Measurements from ENCODE around the gene TTC21B.

DNA sequence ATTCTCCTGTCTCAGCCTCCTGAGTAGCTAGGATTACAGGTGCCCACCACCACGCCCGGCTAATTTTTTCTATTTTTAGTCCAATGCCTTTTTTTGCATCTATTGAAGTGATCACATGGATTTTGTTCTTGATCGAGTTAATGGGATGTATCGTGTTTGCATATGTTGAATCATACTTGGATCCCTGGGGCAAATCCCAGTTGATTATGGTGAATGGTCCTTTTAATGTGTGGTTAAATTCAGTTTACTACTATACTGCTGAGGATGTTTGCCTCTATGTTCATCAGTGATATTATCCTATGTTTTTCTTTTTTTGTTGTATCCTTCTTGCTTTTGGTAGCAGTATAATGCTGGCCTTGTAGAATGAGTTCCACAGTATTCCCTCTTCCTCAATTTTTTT, 8.2 kb upstream of the TTC21B start:
- no peak for TF ChIP-seq POLR2A (IDR thresholded peaks at IDR 0.05)
- no peak for TF ChIP-seq EP300 (IDR thresholded peaks at IDR 0.05)
- TF ChIP-seq, protein P1, sequence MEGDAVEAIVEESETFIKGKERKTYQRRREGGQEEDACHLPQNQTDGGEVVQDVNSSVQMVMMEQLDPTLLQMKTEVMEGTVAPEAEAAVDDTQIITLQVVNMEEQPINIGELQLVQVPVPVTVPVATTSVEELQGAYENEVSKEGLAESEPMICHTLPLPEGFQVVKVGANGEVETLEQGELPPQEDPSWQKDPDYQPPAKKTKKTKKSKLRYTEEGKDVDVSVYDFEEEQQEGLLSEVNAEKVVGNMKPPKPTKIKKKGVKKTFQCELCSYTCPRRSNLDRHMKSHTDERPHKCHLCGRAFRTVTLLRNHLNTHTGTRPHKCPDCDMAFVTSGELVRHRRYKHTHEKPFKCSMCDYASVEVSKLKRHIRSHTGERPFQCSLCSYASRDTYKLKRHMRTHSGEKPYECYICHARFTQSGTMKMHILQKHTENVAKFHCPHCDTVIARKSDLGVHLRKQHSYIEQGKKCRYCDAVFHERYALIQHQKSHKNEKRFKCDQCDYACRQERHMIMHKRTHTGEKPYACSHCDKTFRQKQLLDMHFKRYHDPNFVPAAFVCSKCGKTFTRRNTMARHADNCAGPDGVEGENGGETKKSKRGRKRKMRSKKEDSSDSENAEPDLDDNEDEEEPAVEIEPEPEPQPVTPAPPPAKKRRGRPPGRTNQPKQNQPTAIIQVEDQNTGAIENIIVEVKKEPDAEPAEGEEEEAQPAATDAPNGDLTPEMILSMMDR (IDR thresholded peaks at IDR 0.05), result no peak
